Embryonic facial prominence (tissue), 1 donor: Measurements from ENCODE around the gene PUM2.

Source experiments
- DNase-seq: peaks from one replicate; pipeline ENCODE4 v3.0.0-alpha.2; 2016; ENCODE audit errors: extremely low spot score

The PUM2 gene

DNA sequence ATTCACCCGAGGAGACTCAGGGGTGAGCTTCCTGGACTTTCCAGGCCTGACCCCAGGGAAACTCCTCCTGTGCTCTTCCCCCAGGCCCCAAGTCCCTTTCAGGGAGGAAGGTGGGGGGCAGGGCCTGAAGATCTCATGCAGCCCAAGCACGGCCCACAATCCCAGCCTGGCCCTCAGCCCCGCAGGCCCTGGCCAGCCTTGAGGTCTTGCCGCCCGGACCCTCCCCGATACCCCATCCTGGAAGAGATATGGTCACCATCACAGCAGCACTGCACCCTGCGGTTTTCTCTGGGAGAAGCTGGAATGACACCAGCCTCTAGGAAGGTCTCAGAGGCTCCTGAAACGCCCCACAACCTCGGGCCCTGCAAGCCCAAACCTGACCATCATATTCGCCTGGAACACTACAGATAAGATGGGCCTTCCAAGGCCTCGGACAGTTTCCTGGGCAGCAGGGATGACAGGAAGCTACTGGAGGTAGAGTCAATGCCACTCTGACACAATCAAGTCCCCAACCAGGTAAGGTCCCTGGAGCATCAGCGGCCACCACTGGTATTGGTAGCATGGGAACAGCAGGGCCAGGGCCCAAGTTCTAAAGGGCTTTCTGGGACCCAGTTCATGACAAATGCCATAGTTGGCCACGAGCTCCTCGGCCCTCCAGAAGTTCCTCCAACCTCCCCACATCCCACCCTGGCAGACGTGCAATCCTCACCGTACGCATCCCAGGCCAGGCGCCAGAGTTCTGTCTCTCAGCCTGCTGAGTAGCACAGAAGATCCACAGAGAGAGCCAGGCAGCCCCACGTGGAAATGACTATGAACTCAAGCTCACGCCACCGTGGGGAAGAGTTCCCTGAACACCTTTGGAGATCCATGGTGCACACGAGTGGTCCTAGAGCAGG lies 134.3 kb downstream of the PUM2 start:
- DNase-seq = no peak

DNA sequence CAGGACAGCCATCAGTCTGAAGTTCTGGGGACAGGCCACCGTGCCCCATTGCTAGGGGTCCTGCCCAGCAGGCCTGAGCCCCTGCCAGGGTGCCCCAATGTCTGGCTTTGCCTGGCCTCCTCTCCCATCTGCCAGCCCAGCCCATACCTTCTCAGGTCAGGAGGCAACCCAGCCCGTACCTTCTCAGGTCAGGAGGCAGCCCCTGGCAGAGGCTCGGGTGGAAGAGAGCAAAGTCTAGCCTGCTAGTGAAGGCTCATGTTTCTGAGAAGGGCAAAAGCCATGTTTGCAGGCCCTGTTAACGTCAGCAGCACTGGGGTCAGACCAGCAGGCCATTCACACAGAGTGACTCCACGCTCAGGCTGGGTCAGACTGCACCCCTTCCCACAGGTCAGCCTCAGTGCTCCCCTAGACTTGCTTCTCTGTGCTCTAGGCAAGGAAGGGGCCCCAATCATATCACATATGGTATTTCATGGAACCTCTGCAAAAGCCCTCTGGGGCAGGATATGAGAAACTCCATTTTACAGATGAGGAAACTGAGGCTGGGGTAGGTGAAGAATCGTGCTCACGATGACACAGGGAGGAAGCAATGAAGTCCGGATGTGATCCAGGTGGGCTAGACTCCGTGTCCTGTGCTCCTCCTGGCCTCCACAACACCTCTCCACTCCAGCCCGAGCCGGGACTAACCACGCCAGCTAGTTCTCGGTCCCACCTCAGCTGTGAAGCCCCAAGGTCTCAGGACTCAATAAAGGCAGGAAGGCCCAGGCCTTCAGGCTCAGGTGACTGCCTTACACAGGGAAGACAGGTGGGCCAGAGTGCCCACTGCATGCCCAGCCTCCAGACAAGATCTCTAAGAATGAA lies 135.2 kb downstream of the PUM2 start:
- no peak for DNase-seq

DNA sequence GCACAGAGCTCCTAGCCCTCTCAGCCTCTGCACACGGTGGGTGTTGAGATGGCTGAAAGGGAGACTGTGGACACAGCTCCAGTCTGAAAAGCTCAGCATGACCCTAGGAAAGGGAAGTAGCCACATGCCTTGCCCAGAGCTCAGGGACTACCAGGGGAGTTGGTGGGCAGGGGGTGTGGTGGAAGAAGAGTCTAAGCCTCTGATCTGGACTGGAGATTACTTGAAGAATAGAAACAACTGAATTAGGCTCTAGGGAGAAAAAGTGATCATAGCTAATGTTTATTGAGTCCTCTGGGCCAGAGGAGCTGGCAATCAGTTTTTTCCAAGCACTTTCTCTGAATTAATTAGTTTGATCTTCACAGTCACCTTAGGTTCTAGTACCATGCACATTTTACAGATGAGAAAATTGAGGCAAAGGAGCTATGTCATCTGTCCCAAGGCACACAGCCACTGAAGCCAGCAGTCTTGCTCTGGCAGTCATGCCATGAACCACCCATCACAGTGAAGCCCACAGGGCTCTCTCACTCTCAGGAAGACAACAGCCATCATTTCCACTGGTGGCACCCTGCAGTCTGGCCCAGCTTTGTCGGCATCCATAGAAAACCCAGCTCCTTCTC lies 136.0 kb downstream of the PUM2 start:
- DNase-seq = no peak

DNA sequence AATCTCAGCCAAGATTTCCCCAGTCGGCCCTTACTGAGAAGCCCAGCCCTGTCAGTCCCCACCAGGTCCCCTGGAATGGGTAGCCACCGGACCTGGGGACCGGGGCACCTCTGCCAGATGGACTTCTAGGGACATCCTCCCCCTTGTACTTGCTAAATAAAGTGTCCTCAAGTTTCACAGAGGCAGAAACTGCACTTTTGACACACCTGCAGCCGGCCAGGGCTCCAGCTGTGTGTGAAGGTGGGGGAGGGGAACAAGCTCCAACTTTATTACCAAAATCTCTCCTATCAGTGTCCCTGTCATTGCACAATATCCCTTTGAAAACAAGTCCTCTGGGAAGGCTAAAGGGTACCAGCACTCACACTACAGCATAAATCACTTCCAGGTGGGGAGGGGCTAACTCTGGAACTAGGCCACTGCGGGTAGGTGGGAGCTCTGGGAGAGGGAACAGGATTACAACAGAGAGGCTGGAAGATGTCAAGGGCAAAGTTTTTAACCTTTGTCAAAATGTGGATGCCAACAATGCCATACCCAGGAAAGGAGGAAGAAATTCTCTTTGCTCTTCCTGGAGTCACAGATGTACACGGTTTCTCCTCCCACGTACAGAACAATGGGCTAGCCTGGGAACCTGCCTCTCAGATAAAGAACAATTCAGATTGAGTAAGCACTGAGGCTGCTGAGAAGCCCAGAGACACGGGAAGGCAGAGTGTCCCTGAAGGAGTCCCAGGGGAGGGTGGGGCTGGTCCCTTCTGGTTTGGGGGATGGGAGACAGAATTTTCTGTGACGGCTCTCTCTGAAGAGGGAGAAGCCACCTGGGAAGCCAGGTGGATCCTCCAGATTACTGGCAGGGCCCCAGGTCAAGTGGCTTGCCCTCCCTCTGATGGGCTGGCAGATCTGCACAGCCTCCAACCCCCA lies 136.7 kb downstream of the PUM2 start:
- no peak for DNase-seq

DNA sequence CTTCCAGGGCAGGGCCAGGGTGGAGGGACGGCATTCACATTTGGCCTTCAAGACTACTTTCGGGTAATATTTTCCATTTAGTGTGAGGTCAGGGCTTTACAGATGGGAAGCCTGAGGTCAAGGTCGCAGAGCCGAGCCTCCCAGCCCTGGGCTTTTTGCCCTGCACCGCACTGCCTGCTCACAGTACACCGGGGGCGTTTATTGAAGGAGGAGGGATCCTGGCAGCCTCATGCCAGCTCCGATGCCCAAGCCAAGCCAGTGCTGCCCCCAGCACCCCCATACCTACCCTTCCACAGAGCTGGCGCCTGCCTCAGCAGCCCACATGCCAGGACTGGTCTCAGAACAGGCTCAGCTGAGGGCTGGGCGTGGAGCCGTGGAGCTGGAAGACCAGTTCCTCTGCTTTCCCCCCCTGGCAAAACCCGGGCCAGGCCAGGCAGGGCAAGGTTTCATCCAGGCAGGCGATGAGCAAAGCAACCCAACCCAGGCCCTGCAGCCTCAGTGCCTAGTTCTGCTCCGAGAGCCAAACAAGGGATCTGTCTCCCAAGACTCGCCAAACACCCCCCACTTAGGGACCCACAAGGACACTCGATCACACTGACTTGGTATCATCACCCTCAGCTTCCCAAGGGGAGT lies 137.7 kb downstream of the PUM2 start:
- DNase-seq = no peak

DNA sequence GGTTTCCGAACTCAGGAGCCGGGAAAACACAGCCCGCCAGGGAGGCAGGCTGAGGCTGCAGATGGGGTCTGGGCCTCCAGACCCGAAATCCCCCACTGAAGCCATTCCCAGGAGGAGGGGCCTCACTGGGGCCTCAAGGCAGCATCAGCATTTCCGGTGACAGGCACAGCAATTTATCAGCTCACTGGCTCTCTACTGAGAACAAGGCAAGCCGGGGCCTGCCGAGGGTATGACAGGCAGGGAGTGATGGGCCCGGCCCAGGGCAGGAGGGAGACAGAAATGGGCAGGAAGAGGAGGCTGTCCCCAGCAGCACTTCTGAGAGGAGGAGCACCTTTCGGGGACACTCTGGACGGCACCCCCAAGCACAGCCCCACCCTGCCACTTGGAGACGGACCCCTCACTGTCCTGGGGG lies 138.2 kb downstream of the PUM2 start:
- DNase-seq = no peak

DNA sequence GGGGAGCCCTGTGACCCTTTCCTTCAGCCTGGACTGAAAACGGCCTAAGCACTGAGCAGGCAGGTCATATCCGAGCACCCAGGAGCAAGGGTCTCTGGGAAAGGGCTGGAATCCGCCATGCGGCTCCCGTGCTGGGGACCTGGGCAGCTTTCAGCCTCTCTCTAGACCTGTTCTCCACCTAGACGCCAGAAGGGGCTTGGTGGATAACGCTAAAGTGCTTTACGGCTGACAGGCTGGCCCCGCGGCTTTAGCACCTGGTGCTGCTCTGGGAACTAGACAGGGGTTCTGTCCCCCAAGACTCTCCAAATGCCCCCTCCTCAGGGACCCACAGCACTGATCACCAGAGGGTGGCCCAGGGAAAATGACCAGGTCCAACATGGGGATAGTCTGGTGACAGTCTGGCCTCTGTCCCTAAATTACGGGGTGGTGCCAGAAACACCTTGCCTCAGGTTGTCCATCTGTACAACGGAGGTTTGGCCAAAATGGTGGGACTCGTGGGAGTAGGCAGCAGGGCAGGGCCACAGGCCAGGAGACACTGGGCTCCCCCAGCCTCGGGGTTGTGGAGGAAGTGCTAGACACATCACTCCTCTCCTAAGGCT lies 138.7 kb downstream of the PUM2 start:
- DNase-seq = no peak

DNA sequence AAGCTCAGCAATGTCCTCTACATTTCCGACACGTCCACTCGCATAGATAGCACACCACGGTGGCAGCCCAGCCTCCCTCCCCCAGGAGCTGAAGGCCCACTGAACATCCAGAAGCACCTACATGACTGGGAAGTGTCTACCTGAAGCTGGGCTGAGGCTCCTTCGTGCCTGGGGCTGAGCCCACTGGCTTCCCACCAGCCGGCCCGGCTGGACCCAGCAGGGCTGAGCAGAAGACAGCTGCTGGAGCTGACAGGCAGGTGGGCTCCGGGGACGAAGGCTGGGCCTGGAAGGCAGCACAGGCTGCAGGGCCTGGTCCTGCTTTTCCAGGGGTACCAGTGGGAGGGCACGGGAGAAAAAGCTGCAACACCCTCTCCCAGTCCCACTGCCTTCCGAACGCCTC lies 139.2 kb downstream of the PUM2 start:
- DNase-seq = no peak

DNA sequence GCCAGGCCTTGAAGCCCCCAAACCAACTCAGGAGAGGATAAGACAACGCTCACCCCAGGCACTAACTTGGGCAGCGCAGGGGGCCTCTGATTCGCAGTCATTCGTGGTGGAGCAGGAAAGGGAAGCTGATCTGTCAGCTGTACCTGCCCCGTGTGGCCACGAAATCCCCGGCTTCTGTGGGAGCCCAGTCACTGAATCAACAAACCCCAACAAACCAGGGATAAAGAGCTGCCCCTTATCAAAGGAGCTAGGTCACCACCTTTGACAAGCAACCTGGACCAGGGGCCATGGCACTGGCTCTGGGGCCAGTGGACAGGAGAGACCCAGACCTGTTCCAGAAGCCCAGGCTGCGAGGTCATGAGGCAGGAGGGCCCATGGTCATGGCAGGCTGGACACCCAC lies 140.2 kb downstream of the PUM2 start:
- no peak for DNase-seq

DNA sequence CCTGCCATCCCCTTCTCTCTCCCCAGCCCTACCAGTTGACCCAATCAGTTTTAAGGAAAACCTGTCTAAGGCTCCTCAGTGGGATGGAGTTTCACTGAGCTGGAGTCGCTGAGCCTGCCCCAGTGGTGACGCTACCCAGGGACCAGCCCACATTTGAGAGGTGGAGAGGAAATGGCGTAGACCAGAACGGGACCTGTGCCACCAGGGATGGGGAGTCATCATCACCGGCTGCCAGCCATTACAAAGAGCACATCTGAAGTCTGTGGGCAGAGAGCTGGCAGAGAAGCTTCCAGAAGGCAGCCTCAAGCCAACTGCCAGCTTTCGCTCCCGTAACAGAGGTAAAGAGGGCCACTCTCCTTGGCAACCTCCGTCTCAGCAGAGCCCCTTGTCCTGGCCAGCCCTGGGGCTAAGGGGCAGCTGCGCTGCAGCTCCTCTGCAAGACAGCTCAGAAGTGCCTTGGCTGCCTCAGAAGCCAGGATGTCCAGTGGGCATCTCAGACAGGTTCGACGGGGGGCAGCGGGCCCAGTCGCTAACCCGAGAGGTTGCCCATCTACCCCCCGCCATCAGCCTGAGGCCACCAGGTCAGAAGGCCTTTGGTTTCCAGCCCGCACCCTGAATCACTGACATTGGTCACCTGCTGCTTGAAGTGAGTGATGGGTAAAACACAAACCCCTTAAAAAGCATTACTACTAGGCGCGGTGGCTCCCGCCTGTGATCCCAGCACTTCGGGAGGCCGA lies 141.1 kb downstream of the PUM2 start:
- DNase-seq = no peak

DNA sequence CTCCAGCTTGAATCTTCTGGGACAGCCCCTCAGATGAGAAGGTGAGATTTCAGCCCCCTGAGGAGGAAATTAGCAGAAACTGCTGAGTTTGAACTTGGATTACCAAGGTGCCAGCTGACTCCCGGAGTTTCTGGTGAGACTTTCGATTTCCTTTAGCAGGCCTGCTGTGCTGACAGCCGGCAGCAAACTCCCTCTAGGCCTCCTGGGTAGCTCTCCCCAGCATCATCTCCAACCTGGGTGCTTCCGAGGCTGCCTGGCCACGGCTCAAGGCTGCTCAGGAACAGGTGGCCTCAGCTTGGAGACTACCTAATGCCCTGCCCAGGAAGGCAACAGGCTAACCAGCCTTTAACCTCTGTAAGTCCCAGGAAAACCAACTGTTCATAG lies 142.2 kb downstream of the PUM2 start:
- no peak for DNase-seq

DNA sequence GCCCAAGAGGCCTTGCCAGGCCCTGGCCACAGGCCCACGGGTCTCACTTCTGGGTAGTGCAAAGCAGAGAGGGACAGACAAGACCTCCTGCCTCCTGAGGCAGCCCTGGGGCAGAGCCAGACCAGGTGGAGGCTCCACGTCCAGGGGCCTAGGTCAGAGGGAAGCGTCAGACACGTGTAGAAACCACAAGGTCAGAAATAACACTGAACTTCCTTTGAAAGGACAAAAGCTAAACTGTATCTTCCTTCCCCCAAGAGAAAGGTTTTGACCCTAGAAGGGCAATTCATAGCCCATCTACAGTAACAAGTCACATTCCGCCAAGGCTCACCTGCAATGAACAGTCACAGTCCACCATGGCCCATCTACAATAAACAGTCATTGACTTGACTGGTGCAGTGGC lies 143.6 kb downstream of the PUM2 start:
- no peak for DNase-seq

DNA sequence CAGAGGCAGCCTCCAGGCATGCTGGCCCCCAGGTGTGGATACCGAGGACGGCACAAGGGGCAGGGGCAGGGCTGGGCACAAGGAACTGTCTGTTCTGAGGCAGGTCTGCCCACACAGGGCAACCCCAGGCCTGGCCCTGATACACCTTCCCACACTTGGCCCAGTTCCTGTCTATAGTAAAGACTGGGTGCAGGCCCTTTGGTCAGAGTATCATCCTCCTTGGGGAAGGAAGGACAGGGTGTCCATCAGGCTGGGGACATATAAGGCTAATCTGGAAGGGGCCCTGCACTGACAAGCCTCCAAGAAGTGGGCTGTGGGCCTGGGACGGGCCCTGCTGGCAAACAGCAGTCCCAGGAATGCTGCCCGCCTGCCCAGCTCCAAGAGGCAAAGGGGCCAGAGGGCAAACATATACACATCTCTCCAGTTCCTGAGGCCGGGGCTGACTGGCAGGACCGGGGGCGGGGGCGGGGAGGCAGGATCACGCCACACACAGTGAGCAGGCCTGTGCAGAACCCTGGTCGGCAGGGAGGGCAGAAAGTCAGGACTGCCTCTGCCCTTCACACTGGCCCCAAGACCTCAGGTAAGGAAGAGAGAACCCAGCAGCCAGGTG lies 144.6 kb downstream of the PUM2 start:
- DNase-seq = no peak

DNA sequence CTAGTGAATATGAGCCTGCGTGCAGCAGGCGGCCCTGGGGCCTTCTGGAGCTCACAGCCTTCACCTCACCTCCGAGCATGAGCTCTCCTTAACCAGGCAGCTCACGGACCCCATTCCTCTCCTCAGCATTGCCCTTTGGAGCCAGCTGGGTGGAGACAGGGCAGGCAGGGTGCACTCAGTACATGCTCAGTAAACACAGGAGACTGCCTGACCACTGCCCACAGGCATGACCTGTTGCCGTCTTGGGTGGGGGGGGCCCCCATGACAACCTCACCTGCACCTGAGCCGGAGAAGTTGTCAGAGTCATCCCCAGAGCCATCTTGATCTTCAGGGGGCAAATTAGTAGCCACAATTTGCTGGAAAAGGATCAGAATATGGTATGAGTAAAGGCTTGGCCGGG lies 145.6 kb downstream of the PUM2 start:
- no peak for DNase-seq

DNA sequence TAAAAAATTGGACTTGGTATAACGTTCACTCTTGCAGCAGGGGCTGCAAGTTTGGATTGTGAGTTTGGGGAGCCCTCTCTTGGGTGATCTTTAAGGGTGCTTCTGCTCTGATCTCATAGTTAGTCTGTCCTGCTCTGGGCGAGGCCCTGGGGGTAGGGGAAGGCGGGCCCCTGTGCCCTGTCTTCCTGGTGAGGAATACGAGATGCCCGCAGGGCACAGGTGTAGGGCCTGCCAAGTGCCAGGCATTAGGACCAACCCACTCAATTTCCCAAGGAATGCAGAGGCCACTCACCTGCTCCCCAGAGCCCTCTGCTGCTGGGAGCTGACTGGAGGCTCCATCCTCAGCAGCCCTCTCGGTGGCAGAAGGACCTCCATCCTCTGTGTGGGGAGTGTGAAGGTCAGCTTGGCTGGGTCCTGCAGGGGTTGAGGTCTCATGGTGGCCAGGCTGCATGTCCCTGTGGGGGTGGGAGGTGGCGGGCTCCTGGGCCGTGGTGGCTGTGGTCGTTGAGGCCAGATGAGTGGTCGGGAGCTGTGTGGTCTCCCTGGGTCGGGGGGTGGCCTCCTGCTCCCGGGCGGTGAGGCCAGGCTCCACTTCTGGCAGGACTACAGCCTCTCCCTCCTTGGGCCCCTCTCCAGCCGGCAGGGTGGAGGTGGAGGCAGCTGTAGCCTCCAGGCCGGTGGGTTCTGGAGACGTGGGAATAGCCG lies 147.0 kb downstream of the PUM2 start:
- DNase-seq = no peak

DNA sequence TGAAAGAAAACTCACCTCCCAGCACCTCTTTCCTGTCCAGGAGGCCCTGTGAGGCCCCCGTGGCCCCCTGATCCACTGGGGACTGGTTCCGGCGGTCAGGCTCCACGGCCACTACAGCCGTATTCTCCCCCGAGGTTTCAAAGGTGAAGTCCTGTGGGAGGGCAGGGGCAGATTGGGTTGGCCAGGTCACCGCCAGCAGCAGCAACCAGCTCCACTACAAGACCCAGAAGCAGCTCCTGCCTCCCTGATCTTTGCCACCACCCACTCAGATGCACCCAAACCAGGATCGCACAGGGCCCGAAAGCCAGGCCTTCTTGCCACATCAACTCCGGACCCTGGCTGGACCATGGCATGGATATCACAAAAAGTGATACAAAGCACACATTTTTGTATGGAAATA lies 147.6 kb downstream of the PUM2 start:
- DNase-seq = no peak

DNA sequence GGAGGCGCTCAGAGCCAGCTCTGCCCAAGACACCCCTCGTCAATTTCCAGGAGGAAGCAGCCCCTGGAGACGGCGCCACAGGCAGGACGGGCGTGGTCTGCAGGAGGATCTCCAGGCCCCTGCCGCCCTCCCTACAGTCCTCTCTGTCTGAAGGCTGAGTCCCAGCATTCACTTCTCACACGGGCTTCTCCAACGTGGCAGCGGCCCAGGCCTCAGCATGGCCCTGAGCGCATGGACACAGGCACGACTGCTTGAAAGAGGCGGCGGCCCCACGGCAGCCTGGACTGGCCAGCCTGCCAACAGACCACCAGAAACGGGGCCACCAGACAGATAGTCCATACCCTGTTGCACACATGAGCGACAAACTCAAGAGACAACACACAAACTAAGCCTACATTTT lies 149.0 kb downstream of the PUM2 start:
- no peak for DNase-seq

DNA sequence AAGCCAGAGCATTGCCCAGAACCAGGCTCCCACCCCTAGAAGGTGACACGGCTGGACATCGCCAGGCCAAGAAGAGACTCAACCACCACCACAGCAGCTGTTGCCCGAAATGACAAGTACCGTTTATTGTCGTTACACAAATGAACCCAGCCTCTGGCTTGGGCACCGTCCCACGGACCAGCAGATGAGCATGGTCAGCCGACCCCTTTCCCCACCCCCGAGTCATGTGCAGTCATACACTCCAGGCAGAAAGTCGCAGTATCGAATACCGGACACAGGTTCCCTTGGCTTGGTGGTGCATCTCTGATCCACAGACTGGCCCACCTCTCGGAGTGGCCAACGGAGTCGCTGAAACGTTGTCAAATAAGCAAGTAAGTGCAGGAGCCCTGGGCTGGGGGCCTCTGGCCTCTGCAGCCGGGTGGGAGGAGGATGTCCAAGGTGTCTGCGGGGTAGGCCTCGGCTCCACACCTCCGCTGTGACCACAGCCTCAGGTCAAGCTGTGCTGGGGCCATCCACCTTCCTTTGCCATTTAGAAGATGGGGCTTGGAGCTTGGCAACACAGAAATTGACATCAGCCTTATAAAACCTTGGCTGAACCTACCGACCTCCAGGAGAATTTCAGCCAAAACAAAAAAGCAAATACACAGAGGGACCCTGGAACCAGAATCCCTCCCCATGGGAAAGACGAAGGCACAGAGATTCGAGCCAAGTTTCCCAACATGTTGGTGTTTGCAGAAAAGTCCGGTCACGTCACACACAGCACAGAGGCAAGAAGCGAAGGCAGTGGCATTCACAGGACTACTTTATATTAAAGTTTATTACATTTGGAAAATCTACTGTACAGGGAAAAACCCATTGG lies 149.7 kb downstream of the PUM2 start:
- no peak for DNase-seq
